ENCODE results near the gene EGFR. TPM values are rescaled to one million over a fixed set of nuclear protein-coding genes. Genes with fewer than 3 reads are reported as not detected.

EGFR gene
- total and polyA plus RNA-seq, 7 donors = 3.6 to 61.5 (median 35.6) TPM

GRCh38 chr7:55150709-55151451 is 132.1 kb downstream of the EGFR start:
- TF ChIP-seq POLR2A (IDR thresholded peaks at IDR 0.05) = no peak
- TF ChIP-seq CTCF (IDR thresholded peaks at IDR 0.05) = no peak
- no peak for TF ChIP-seq EP300 (IDR thresholded peaks at IDR 0.05)
- TF ChIP-seq POLR2AphosphoS5 (IDR thresholded peaks at IDR 0.05) = no peak
- H3K27me3 ChIP-seq = no peaks in the 10 kb centered on the region
- 88 to 92% methylated on average over 8 of the region's 8 CpGs for WGBS, 2 donors
- H3K4me1 ChIP-seq = no peaks in the 10 kb centered on the region
- H3K4me3 ChIP-seq = no peak overlapping the region
- H3K9me3 ChIP-seq = no peaks in the 10 kb centered on the region
- peaks cover 13 to 77% (median 28%) of the 10 kb centered on the region in 4 donors for H3K36me3 ChIP-seq
- H3K27ac ChIP-seq = no peak overlapping the region
- intact Hi-C loops (cut with DNase I) = no loop called here
- DNase-seq = no peak

- no peak for DNase-seq
- Histone ChIP-seq H3K27ac (no peak overlapping the region), H3K4me3 (no peak overlapping the region), H3K9me3 (no peaks in the 10 kb centered on the region), H3K27me3 (no peaks in the 10 kb centered on the region), H3K4me1 (no peaks in the 10 kb centered on the region), H3K36me3 (peaks cover 26 to 78% (median 35%) of the 10 kb centered on the region in 4 donors)
- TF ChIP-seq POLR2AphosphoS5 (IDR thresholded peaks at IDR 0.05) = no peak
- intact Hi-C loops (cut with DNase I) = no loop called here
- 89% methylated on average over 6 of the region's 6 CpGs for WGBS, 2 donors
Measured at GRCh38 chr7:55152516-55152915, 133.7 kb downstream of the EGFR start.

GRCh38 chr7:55154096-55154495 is 135.3 kb downstream of the EGFR start:
- no peaks in the 10 kb centered on the region for H3K4me1 ChIP-seq
- H3K36me3 ChIP-seq = peaks cover 37 to 83% (median 48%) of the 10 kb centered on the region in 4 donors
- 94 to 96% methylated on average over 10 of the region's 10 CpGs for WGBS, 2 donors

GRCh38 chr7:55155351-55156117 is 136.7 kb downstream of the EGFR start:
- no peak overlapping the region for H3K27ac ChIP-seq
- no peaks in the 10 kb centered on the region for H3K9me3 ChIP-seq
- no peaks in the 10 kb centered on the region for H3K4me1 ChIP-seq
- TF ChIP-seq CTCF (IDR thresholded peaks at IDR 0.05) (no peak), POLR2AphosphoS5 (IDR thresholded peaks at IDR 0.05) (no peak), EP300 (IDR thresholded peaks at IDR 0.05) (no peak), POLR2A (IDR thresholded peaks at IDR 0.05) (no peak)
- WGBS, 2 donors = 88 to 93% methylated on average over 24 of the region's 24 CpGs
- H3K4me3 ChIP-seq = no peak overlapping the region
- no peaks in the 10 kb centered on the region for H3K27me3 ChIP-seq
- H3K36me3 ChIP-seq = peaks cover 37 to 97% (median 49%) of the 10 kb centered on the region in 4 donors
- DNase-seq = no peak
- intact Hi-C loops (cut with DNase I) = no loop called here

More at GRCh38 chr7:55154096-55154495, 135.3 kb downstream of the EGFR start:
- no peaks in the 10 kb centered on the region for H3K27me3 ChIP-seq
- no peak for DNase-seq
- TF ChIP-seq POLR2A (IDR thresholded peaks at IDR 0.05) (no peak), EP300 (IDR thresholded peaks at IDR 0.05) (no peak), CTCF (IDR thresholded peaks at IDR 0.05) (no peak), POLR2AphosphoS5 (IDR thresholded peaks at IDR 0.05) (no peak)
- intact Hi-C loops (cut with DNase I) = no loop called here
- no peak overlapping the region for H3K4me3 ChIP-seq
- no peaks in the 10 kb centered on the region for H3K9me3 ChIP-seq
- H3K27ac ChIP-seq = no peak overlapping the region

Measured in sigmoid colon (tissue), 7 donors.